IMR-90 (cell line): ENCODE data around the gene FGF12. TPM values are rescaled to one million over a fixed set of nuclear protein-coding genes. Genes with fewer than 3 reads are reported as not detected.

Experiments used
- ATAC-seq: fragments of 200-7000 bp; cut with Tn5 transposase; 2 replicates; pipeline ENCODE4 v1.9.1; 2020; ENCODE audit warnings: low read depth, mild to moderate bottlenecking, moderate library complexity
- BruUV-seq: library from RNA; stranded (reverse); fragments of 400-500 nt; replicated peaks from 2 replicates; lab custom pipeline; 2021; lab: Mats Ljungman, UMichigan
- CTCF ChIA-PET: fragments of 300-600 bp; formaldehyde crosslinking; extraction: SDS; loops from one replicate; lab custom pipeline; 2021; ENCODE audit warnings: antibody characterized with exemption; lab: Yijun Ruan, JAX
- POLR2A ChIA-PET: fragments of 300-600 bp; sonication (Branson Sonifier 250); formaldehyde crosslinking; loops from one replicate; lab custom pipeline; 2022; ENCODE audit warnings: antibody characterized with exemption; ENCODE audit not compliant: unreplicated experiment; lab: Charles Lee
- DNase-seq: peaks from one replicate; pipeline ENCODE4 v3.0.0; 2013
- H2AFZ ChIP-seq: replicated peaks from 2 replicates; pipeline ENCODE3; 2013; ENCODE audit warnings: low read length, mild to moderate bottlenecking; ENCODE audit not compliant: poor library complexity
- H2AK5ac ChIP-seq: 2 replicates; pipeline ENCODE4 v1.6.1; 2013; ENCODE audit warnings: low read depth, low read length, inconsistent platforms
- H2AK9ac ChIP-seq: replicated peaks from 2 replicates; pipeline ENCODE3; 2013; ENCODE audit warnings: mild to moderate bottlenecking, low read depth, low read length, moderate library complexity; ENCODE audit not compliant: poor library complexity
- H2BK120ac ChIP-seq: 2 replicates; pipeline ENCODE4 v1.6.1; 2013; ENCODE audit warnings: low read depth, low read length, inconsistent platforms
- H2BK15ac ChIP-seq: 3 replicates; pipeline ENCODE4 v1.6.1; 2013; ENCODE audit warnings: low read depth, low read length, inconsistent platforms
- H2BK20ac ChIP-seq: 2 replicates; pipeline ENCODE4 v1.6.1; 2013; ENCODE audit warnings: low read depth, mild to moderate bottlenecking, inconsistent platforms, low read length, moderate library complexity
- H2BK5ac ChIP-seq: 2 replicates; pipeline ENCODE4 v1.6.1; 2013; ENCODE audit warnings: mild to moderate bottlenecking, low read depth, low read length, inconsistent platforms; ENCODE audit not compliant: poor library complexity, severe bottlenecking
- H3K14ac ChIP-seq: replicated peaks from 2 replicates; pipeline ENCODE4 v1.6.1; 2013; ENCODE audit warnings: low read depth, low read length, inconsistent platforms
- H3K18ac ChIP-seq: 2 replicates; pipeline ENCODE4 v1.6.1; 2013; ENCODE audit warnings: low read depth, low read length, control low read depth
- H3K23ac ChIP-seq: 2 replicates; pipeline ENCODE4 v1.6.1; 2013; ENCODE audit warnings: low read depth, low read length, inconsistent platforms
- H3K27ac ChIP-seq: 2 replicates; pipeline ENCODE4 v1.5.1; 2013; ENCODE audit warnings: mild to moderate bottlenecking, control low read depth, low read length; ENCODE audit not compliant: insufficient read depth
- H3K27me3 ChIP-seq: 2 replicates; pipeline ENCODE4 v1.6.1; 2013; ENCODE audit warnings: low read length; ENCODE audit not compliant: control insufficient read depth, insufficient read depth
- H3K36me3 ChIP-seq: 2 replicates; pipeline ENCODE4 v1.6.1; 2013; ENCODE audit warnings: low read length, mixed read lengths; ENCODE audit not compliant: control insufficient read depth, insufficient read depth
- H3K4ac ChIP-seq: 2 replicates; pipeline ENCODE4 v1.6.1; 2013; ENCODE audit warnings: low read depth, low read length, inconsistent platforms
- H3K4me1 ChIP-seq: 2 replicates; pipeline ENCODE4 v1.6.1; 2013; ENCODE audit warnings: low read length, mixed read lengths; ENCODE audit not compliant: control insufficient read depth, insufficient read depth
- H3K4me2 ChIP-seq: 2 replicates; pipeline ENCODE4 v1.6.1; 2013; ENCODE audit warnings: low read depth, mild to moderate bottlenecking, control low read depth, low read length, moderate library complexity
- H3K4me3 ChIP-seq: 2 replicates; pipeline ENCODE4 v1.5.1; 2013; ENCODE audit warnings: low read depth, mild to moderate bottlenecking, control low read depth, low read length, moderate library complexity; ENCODE audit not compliant: insufficient read depth
- H3K56ac ChIP-seq: 2 replicates; pipeline ENCODE4 v1.6.1; 2013; ENCODE audit warnings: low read length, inconsistent platforms; ENCODE audit not compliant: insufficient read depth; ENCODE audit errors: extremely low read depth
- H3K79me1 ChIP-seq, 2 experiments: 2 replicates each; pipeline ENCODE4 v1.6.1; 2013; ENCODE audit warnings: low read length in 2 of 2, inconsistent platforms in 1 of 2, low read depth in 1 of 2
- H3K9ac ChIP-seq: 2 replicates; pipeline ENCODE4 v1.6.1; 2013; ENCODE audit warnings: low read depth, low read length, control low read depth
- H3K9me1 ChIP-seq: 2 replicates; pipeline ENCODE4 v1.6.1; 2013; ENCODE audit warnings: low read length, inconsistent platforms; ENCODE audit not compliant: insufficient read depth
- H3K9me3 ChIP-seq: 2 replicates; pipeline ENCODE4 v1.6.1; 2013; ENCODE audit warnings: low read length; ENCODE audit not compliant: control insufficient read depth, insufficient read depth
- H4K20me1 ChIP-seq: 2 replicates; pipeline ENCODE4 v1.6.1; 2013; ENCODE audit warnings: low read length, inconsistent platforms; ENCODE audit not compliant: insufficient read depth
- H4K5ac ChIP-seq: 2 replicates; pipeline ENCODE4 v1.6.1; 2013; ENCODE audit warnings: mild to moderate bottlenecking, low read depth, low read length, control low read depth
- H4K8ac ChIP-seq, 2 experiments: 2 replicates each; pipeline ENCODE4 v1.6.1; 2013; ENCODE audit warnings: low read depth in 2 of 2, low read length in 2 of 2, control low read depth in 1 of 2, inconsistent platforms in 1 of 2
- H4K91ac ChIP-seq: 2 replicates; pipeline ENCODE4 v1.6.1; 2013; ENCODE audit warnings: low read depth, low read length, inconsistent platforms; ENCODE audit not compliant: insufficient read depth
- MAFK ChIP-seq: IDR thresholded peaks from 2 replicates; pipeline ENCODE4 v1.6.1; 2012; ENCODE audit warnings: low read depth, low read length, improper control_type of control experiment
- NFE2L2 ChIP-seq: fragments of 150-350 bp; IDR thresholded peaks from 2 replicates; pipeline ENCODE4 v1.6.1; 2016; ENCODE audit warnings: low read depth, mild to moderate bottlenecking, low read length
- POLR2A ChIP-seq: IDR thresholded peaks from 2 replicates; pipeline ENCODE4 v1.6.1; 2012; ENCODE audit warnings: mild to moderate bottlenecking, low read depth, low read length
- RFX5 ChIP-seq: IDR thresholded peaks from 2 replicates; pipeline ENCODE4 v1.8.0; 2012; ENCODE audit warnings: low read depth, mild to moderate bottlenecking, low read length, moderate library complexity
- dilution Hi-C: fragments of 300-500 bp; cut with HindIII; formaldehyde crosslinking; loops from one replicate; pipeline ENCODE4 v1.14.3; 2018; ENCODE audit warnings: low sequenced_read_pairs; ENCODE audit not compliant: unreplicated experiment
- in situ Hi-C: fragments of 300-500 bp; cut with MboI; formaldehyde crosslinking; loops from 3 replicates; pipeline ENCODE4 v1.14.3; 2019; ENCODE audit warnings: low sequenced_read_pairs, inconsistent platforms, mixed read lengths
- intact Hi-C: fragments of 100-400 bp; cut with micrococcal nuclease; formaldehyde crosslinking; loops from 2 replicates; pipeline ENCODE4 v1.10.0; 2022
- polyA plus RNA-seq, 3 experiments: library from polyadenylated mRNA; depleted of rRNA; stranded (reverse); fragments of >200 nt; gene quantifications; 2 replicates each; pipeline ENCODE4 v1.2.3, GENCODE V29; 2012; ENCODE audit warnings: low replicate concordance in 1 of 3
- total RNA-seq: library from RNA; depleted of rRNA; stranded (reverse); fragments of >200 nt; gene quantifications from 2 replicates; pipeline ENCODE4 v1.2.3, GENCODE V29; 2012

The FGF12 gene
- total and polyA plus RNA-seq, 2 of the 4 experiments (the other 2 are of a cell fraction): not detected

- Histone ChIP-seq H4K91ac (no peak overlapping the region), H4K20me1 (no peaks in the 10 kb centered on the region), H3K27ac (no peak overlapping the region), H3K23ac (no peak overlapping the region), H4K8ac (no peak overlapping the region), H4K5ac (no peak overlapping the region), H2AK9ac (no peak overlapping the region), H3K9ac (no peak overlapping the region), H3K56ac (no peak overlapping the region), H3K4me1 (no peaks in the 10 kb centered on the region), H2BK15ac (no peak overlapping the region), H2BK120ac (no peak overlapping the region), H2AFZ (no peak overlapping the region), H3K4me3 (no peak overlapping the region), H3K27me3 (no peaks in the 10 kb centered on the region), H3K9me3 (no peaks in the 10 kb centered on the region; the same call in 1 of the 2 replicates), H3K9me1 (no peaks in the 10 kb centered on the region), H3K36me3 (no peaks in the 10 kb centered on the region), H3K79me1 (no peaks in the 10 kb centered on the region), H2BK20ac (no peak overlapping the region), H3K4ac (no peak overlapping the region), H3K14ac (no peak overlapping the region), H3K18ac (no peak overlapping the region), H2BK5ac (no peak overlapping the region), H2AK5ac (no peak overlapping the region), H3K4me2 (no peak overlapping the region)
- BruUV-seq: no TSS peak
- ATAC-seq (no peak), DNase-seq (no peak)
- in situ Hi-C loops: no loop called here
- TF ChIP-seq NFE2L2 (no peak), MAFK (no peak), POLR2A (no peak), RFX5 (no peak)
- ChIA-PET POLR2A (no interaction called here), CTCF (interaction anchor here (0.7 kb wide), 1 partner anchor 429 kb away, joined by 3 read pairs; no protein-coding TSS in a partner anchor)
- intact Hi-C loops: no loop called here
- dilution Hi-C loops: no loop called here
Measured at GRCh38 chr3:192700885-192701284, 26.5 kb downstream of the FGF12 start.
